IMR-90 (cell line): ENCODE measurements around the gene SETD6. TPM values are rescaled to one million over a fixed set of nuclear protein-coding genes. Genes with fewer than 3 reads are reported as not detected.

Experiments used
- ATAC-seq: fragments of 200-7000 bp; cut with Tn5 transposase; 2 replicates; pipeline ENCODE4 v1.9.1; 2020; ENCODE audit warnings: low read depth, mild to moderate bottlenecking, moderate library complexity
- BruUV-seq: library from RNA; stranded (reverse); fragments of 400-500 nt; replicated peaks from 2 replicates; lab custom pipeline; 2021; lab: Mats Ljungman, UMichigan
- CTCF ChIA-PET: fragments of 300-600 bp; formaldehyde crosslinking; extraction: SDS; loops from one replicate; lab custom pipeline; 2021; ENCODE audit warnings: antibody characterized with exemption; lab: Yijun Ruan, JAX
- POLR2A ChIA-PET: fragments of 300-600 bp; sonication (Branson Sonifier 250); formaldehyde crosslinking; loops from one replicate; lab custom pipeline; 2022; ENCODE audit warnings: antibody characterized with exemption; ENCODE audit not compliant: unreplicated experiment; lab: Charles Lee
- DNase-seq: peaks from one replicate; pipeline ENCODE4 v3.0.0; 2013
- H2AFZ ChIP-seq: replicated peaks from 2 replicates; pipeline ENCODE3; 2013; ENCODE audit warnings: low read length, mild to moderate bottlenecking; ENCODE audit not compliant: poor library complexity
- H2AK5ac ChIP-seq: 2 replicates; pipeline ENCODE4 v1.6.1; 2013; ENCODE audit warnings: low read depth, low read length, inconsistent platforms
- H2AK9ac ChIP-seq: replicated peaks from 2 replicates; pipeline ENCODE3; 2013; ENCODE audit warnings: mild to moderate bottlenecking, low read depth, low read length, moderate library complexity; ENCODE audit not compliant: poor library complexity
- H2BK120ac ChIP-seq: 2 replicates; pipeline ENCODE4 v1.6.1; 2013; ENCODE audit warnings: low read depth, low read length, inconsistent platforms
- H2BK15ac ChIP-seq: 3 replicates; pipeline ENCODE4 v1.6.1; 2013; ENCODE audit warnings: low read depth, low read length, inconsistent platforms
- H2BK20ac ChIP-seq: 2 replicates; pipeline ENCODE4 v1.6.1; 2013; ENCODE audit warnings: low read depth, mild to moderate bottlenecking, inconsistent platforms, low read length, moderate library complexity
- H2BK5ac ChIP-seq: 2 replicates; pipeline ENCODE4 v1.6.1; 2013; ENCODE audit warnings: mild to moderate bottlenecking, low read depth, low read length, inconsistent platforms; ENCODE audit not compliant: poor library complexity, severe bottlenecking
- H3K14ac ChIP-seq: replicated peaks from 2 replicates; pipeline ENCODE4 v1.6.1; 2013; ENCODE audit warnings: low read depth, low read length, inconsistent platforms
- H3K18ac ChIP-seq: 2 replicates; pipeline ENCODE4 v1.6.1; 2013; ENCODE audit warnings: low read depth, low read length, control low read depth
- H3K23ac ChIP-seq: 2 replicates; pipeline ENCODE4 v1.6.1; 2013; ENCODE audit warnings: low read depth, low read length, inconsistent platforms
- H3K27ac ChIP-seq: 2 replicates; pipeline ENCODE4 v1.5.1; 2013; ENCODE audit warnings: mild to moderate bottlenecking, control low read depth, low read length; ENCODE audit not compliant: insufficient read depth
- H3K27me3 ChIP-seq: 2 replicates; pipeline ENCODE4 v1.6.1; 2013; ENCODE audit warnings: low read length; ENCODE audit not compliant: control insufficient read depth, insufficient read depth
- H3K36me3 ChIP-seq: 2 replicates; pipeline ENCODE4 v1.6.1; 2013; ENCODE audit warnings: low read length, mixed read lengths; ENCODE audit not compliant: control insufficient read depth, insufficient read depth
- H3K4ac ChIP-seq: 2 replicates; pipeline ENCODE4 v1.6.1; 2013; ENCODE audit warnings: low read depth, low read length, inconsistent platforms
- H3K4me1 ChIP-seq: 2 replicates; pipeline ENCODE4 v1.6.1; 2013; ENCODE audit warnings: low read length, mixed read lengths; ENCODE audit not compliant: control insufficient read depth, insufficient read depth
- H3K4me2 ChIP-seq: 2 replicates; pipeline ENCODE4 v1.6.1; 2013; ENCODE audit warnings: low read depth, mild to moderate bottlenecking, control low read depth, low read length, moderate library complexity
- H3K4me3 ChIP-seq: 2 replicates; pipeline ENCODE4 v1.5.1; 2013; ENCODE audit warnings: low read depth, mild to moderate bottlenecking, control low read depth, low read length, moderate library complexity; ENCODE audit not compliant: insufficient read depth
- H3K56ac ChIP-seq: 2 replicates; pipeline ENCODE4 v1.6.1; 2013; ENCODE audit warnings: low read length, inconsistent platforms; ENCODE audit not compliant: insufficient read depth; ENCODE audit errors: extremely low read depth
- H3K79me1 ChIP-seq, 2 experiments: 2 replicates each; pipeline ENCODE4 v1.6.1; 2013; ENCODE audit warnings: low read length in 2 of 2, inconsistent platforms in 1 of 2, low read depth in 1 of 2
- H3K9ac ChIP-seq: 2 replicates; pipeline ENCODE4 v1.6.1; 2013; ENCODE audit warnings: low read depth, low read length, control low read depth
- H3K9me1 ChIP-seq: 2 replicates; pipeline ENCODE4 v1.6.1; 2013; ENCODE audit warnings: low read length, inconsistent platforms; ENCODE audit not compliant: insufficient read depth
- H3K9me3 ChIP-seq: 2 replicates; pipeline ENCODE4 v1.6.1; 2013; ENCODE audit warnings: low read length; ENCODE audit not compliant: control insufficient read depth, insufficient read depth
- H4K20me1 ChIP-seq: 2 replicates; pipeline ENCODE4 v1.6.1; 2013; ENCODE audit warnings: low read length, inconsistent platforms; ENCODE audit not compliant: insufficient read depth
- H4K5ac ChIP-seq: 2 replicates; pipeline ENCODE4 v1.6.1; 2013; ENCODE audit warnings: mild to moderate bottlenecking, low read depth, low read length, control low read depth
- H4K8ac ChIP-seq, 2 experiments: 2 replicates each; pipeline ENCODE4 v1.6.1; 2013; ENCODE audit warnings: low read depth in 2 of 2, low read length in 2 of 2, control low read depth in 1 of 2, inconsistent platforms in 1 of 2
- H4K91ac ChIP-seq: 2 replicates; pipeline ENCODE4 v1.6.1; 2013; ENCODE audit warnings: low read depth, low read length, inconsistent platforms; ENCODE audit not compliant: insufficient read depth
- CHD1 ChIP-seq: IDR thresholded peaks from 2 replicates; pipeline ENCODE4 v1.6.1; 2012; ENCODE audit warnings: low read depth, low read length, improper control_type of control experiment
- MAFK ChIP-seq: IDR thresholded peaks from 2 replicates; pipeline ENCODE4 v1.6.1; 2012; ENCODE audit warnings: low read depth, low read length, improper control_type of control experiment
- WGBS, 2 experiments: methylation state at CpG; one replicate each; pipeline versions ENCODE4 v1.1.5 to v1.1.7; 2013; ENCODE audit warnings: missing lambda C conversion rate in 2 of 2; ENCODE audit not compliant: insufficient read length in 1 of 2; ENCODE audit errors: extremely low coverage in 2 of 2; 5-methylcytosine and 5-hydroxymethylcytosine counted together
- dilution Hi-C: fragments of 300-500 bp; cut with HindIII; formaldehyde crosslinking; loops from one replicate; pipeline ENCODE4 v1.14.3; 2018; ENCODE audit warnings: low sequenced_read_pairs; ENCODE audit not compliant: unreplicated experiment
- in situ Hi-C: fragments of 300-500 bp; cut with MboI; formaldehyde crosslinking; loops from 3 replicates; pipeline ENCODE4 v1.14.3; 2019; ENCODE audit warnings: low sequenced_read_pairs, inconsistent platforms, mixed read lengths
- intact Hi-C: fragments of 100-400 bp; cut with micrococcal nuclease; formaldehyde crosslinking; loops from 2 replicates; pipeline ENCODE4 v1.10.0; 2022
- polyA plus RNA-seq, 3 experiments: library from polyadenylated mRNA; depleted of rRNA; stranded (reverse); fragments of >200 nt; gene quantifications; 2 replicates each; pipeline ENCODE4 v1.2.3, GENCODE V29; 2012; ENCODE audit warnings: low replicate concordance in 1 of 3
- total RNA-seq: library from RNA; depleted of rRNA; stranded (reverse); fragments of >200 nt; gene quantifications from 2 replicates; pipeline ENCODE4 v1.2.3, GENCODE V29; 2012

The SETD6 gene
- total and polyA plus RNA-seq, 2 of the 4 experiments (the other 2 are of a cell fraction), result 3.2 to 6.4 TPM

- Histone ChIP-seq H3K23ac (no peak overlapping the region), H3K27ac (no peak overlapping the region), H3K9me3 (no peaks in the 10 kb centered on the region), H2BK5ac (no peak overlapping the region), H3K56ac (no peak overlapping the region), H3K9me1 (no peaks in the 10 kb centered on the region; the same call in 1 of the 2 replicates), H3K27me3 (peaks cover 10% of the 10 kb centered on the region), H3K9ac (no peak overlapping the region), H4K91ac (no peak overlapping the region), H3K4me3 (no peak overlapping the region), H3K4ac (no peak overlapping the region), H3K4me2 (no peak overlapping the region), H2AK5ac (no peak overlapping the region), H2BK15ac (no peak overlapping the region), H3K79me1 (no peaks in the 10 kb centered on the region), H3K18ac (no peak overlapping the region), H4K8ac (no peak overlapping the region), H2BK120ac (no peak overlapping the region), H2AFZ (no peak overlapping the region), H3K36me3 (no peaks in the 10 kb centered on the region), H4K5ac (no peak overlapping the region), H2AK9ac (no peak overlapping the region), H2BK20ac (no peak overlapping the region), H3K14ac (no peak overlapping the region), H4K20me1 (no peaks in the 10 kb centered on the region), H3K4me1 (peaks cover 7% of the 10 kb centered on the region; the same call in 1 of the 2 replicates)
- no CpG with 5 or more reads among the region's 5 CpGs for WGBS, 2 experiments
- ChIA-PET CTCF (no interaction called here), POLR2A (no interaction called here)
- ATAC-seq (no peak), DNase-seq (no peak)
- dilution Hi-C loops, result no loop called here
- TF ChIP-seq MAFK (no peak), CHD1 (no peak)
- in situ Hi-C loops, result loop anchor here (5.0 kb wide), 1 partner anchor 160 kb away; no protein-coding TSS in a partner anchor
- BruUV-seq, result no TSS peak
- intact Hi-C loops, result no loop called here
Observed at GRCh38 chr16:58492735-58493134, 22.6 kb upstream of the SETD6 start.
